Rectal smooth muscle tissue (tissue), 1 donor: Measurements from ENCODE around the gene TNS1.

Experiments used
- H3K27ac ChIP-seq: one replicate; pipeline ENCODE4 v1.7.0; 2013; ENCODE audit warnings: low read depth, low read length, inconsistent platforms
- H3K27me3 ChIP-seq: one replicate; pipeline ENCODE4 v1.7.0; 2013; ENCODE audit warnings: low read length; ENCODE audit not compliant: control insufficient read depth, insufficient read depth
- H3K36me3 ChIP-seq: one replicate; pipeline ENCODE4 v1.7.0; 2013; ENCODE audit warnings: low read length; ENCODE audit not compliant: control insufficient read depth, insufficient read depth
- H3K4me1 ChIP-seq: one replicate; pipeline ENCODE4 v1.7.0; 2013; ENCODE audit warnings: low read length; ENCODE audit not compliant: control insufficient read depth, insufficient read depth
- H3K4me3 ChIP-seq: one replicate; pipeline ENCODE4 v1.7.0; 2013; ENCODE audit warnings: low read length
- H3K9ac ChIP-seq: one replicate; pipeline ENCODE4 v1.7.0; 2013; ENCODE audit warnings: low read length

Gene TNS1

GRCh38 chr2:218009765-218010139 is 7.0 kb upstream of the TNS1 start:
- Histone ChIP-seq H3K36me3 (no peaks in the 10 kb centered on the region), H3K27ac (no peak overlapping the region), H3K9ac (no peak overlapping the region), H3K4me1 (no peaks in the 10 kb centered on the region), H3K4me3 (peak overlapping the region; percentile 63), H3K27me3 (peaks cover 14% of the 10 kb centered on the region)

- Histone ChIP-seq H3K27me3 (peaks cover 14% of the 10 kb centered on the region), H3K36me3 (no peaks in the 10 kb centered on the region), H3K4me3 (no peak overlapping the region), H3K9ac (no peak overlapping the region), H3K27ac (no peak overlapping the region), H3K4me1 (no peaks in the 10 kb centered on the region)
Measured at GRCh38 chr2:218009231-218009630, 6.4 kb upstream of the TNS1 start.

- H3K27ac ChIP-seq: no peak overlapping the region
- H3K4me1 ChIP-seq: no peaks in the 10 kb centered on the region
- H3K27me3 ChIP-seq: peaks cover 14% of the 10 kb centered on the region
- H3K4me3 ChIP-seq: no peak overlapping the region
- no peak overlapping the region for H3K9ac ChIP-seq
- no peaks in the 10 kb centered on the region for H3K36me3 ChIP-seq
Measured at GRCh38 chr2:218008060-218009040, 5.6 kb upstream of the TNS1 start.

- Histone ChIP-seq H3K9ac (no peak overlapping the region), H3K27me3 (peaks cover 16% of the 10 kb centered on the region), H3K4me1 (no peaks in the 10 kb centered on the region), H3K27ac (no peak overlapping the region), H3K4me3 (no peak overlapping the region), H3K36me3 (no peaks in the 10 kb centered on the region)
Measured at GRCh38 chr2:218006741-218007140, 3.9 kb upstream of the TNS1 start.

- H3K4me3 ChIP-seq: no peak overlapping the region
- H3K9ac ChIP-seq: no peak overlapping the region
- H3K4me1 ChIP-seq: no peaks in the 10 kb centered on the region
- no peaks in the 10 kb centered on the region for H3K36me3 ChIP-seq
- no peak overlapping the region for H3K27ac ChIP-seq
- H3K27me3 ChIP-seq: peaks cover 11% of the 10 kb centered on the region
Measured at GRCh38 chr2:218005486-218005885, 2.7 kb upstream of the TNS1 start.

GRCh38 chr2:218005028-218005427 is 2.2 kb upstream of the TNS1 start:
- no peak overlapping the region for H3K9ac ChIP-seq
- no peaks in the 10 kb centered on the region for H3K4me1 ChIP-seq
- no peak overlapping the region for H3K27ac ChIP-seq

GRCh38 chr2:218003981-218004419 is 1.2 kb upstream of the TNS1 start:
- no peak overlapping the region for H3K4me3 ChIP-seq
- peak overlapping the region; percentile 40 for H3K27ac ChIP-seq
- no peaks in the 10 kb centered on the region for H3K4me1 ChIP-seq
- H3K27me3 ChIP-seq: peaks cover 8% of the 10 kb centered on the region
- no peaks in the 10 kb centered on the region for H3K36me3 ChIP-seq
- H3K9ac ChIP-seq: no peak overlapping the region

More at GRCh38 chr2:218005028-218005427, 2.2 kb upstream of the TNS1 start:
- Histone ChIP-seq H3K27me3 (peaks cover 11% of the 10 kb centered on the region), H3K36me3 (no peaks in the 10 kb centered on the region), H3K4me3 (no peak overlapping the region)

- no peaks in the 10 kb centered on the region for H3K4me1 ChIP-seq
- no peak overlapping the region for H3K9ac ChIP-seq
- no peaks in the 10 kb centered on the region for H3K36me3 ChIP-seq
- peak overlapping the region; percentile 40 for H3K27ac ChIP-seq
- no peak overlapping the region for H3K4me3 ChIP-seq
- peaks cover 5% of the 10 kb centered on the region for H3K27me3 ChIP-seq
Measured at GRCh38 chr2:218003281-218003944, 618 bp upstream of the TNS1 start.

- peaks cover 2% of the 10 kb centered on the region for H3K27me3 ChIP-seq
- peak overlapping the region; percentile 16 for H3K27ac ChIP-seq
- no peaks in the 10 kb centered on the region for H3K4me1 ChIP-seq
- no peak overlapping the region for H3K9ac ChIP-seq
- peak overlapping the region; percentile 41 for H3K4me3 ChIP-seq
- H3K36me3 ChIP-seq: no peaks in the 10 kb centered on the region
Measured at GRCh38 chr2:218002143-218002844, 501 bp downstream of the TNS1 start.

- Histone ChIP-seq H3K27me3 (peaks cover 4% of the 10 kb centered on the region), H3K4me1 (peaks cover under 1% of the 10 kb centered on the region), H3K36me3 (no peaks in the 10 kb centered on the region), H3K9ac (no peak overlapping the region), H3K4me3 (peak overlapping the region; percentile 41), H3K27ac (peak overlapping the region; percentile 13)
Measured at GRCh38 chr2:218001629-218002028, 1.2 kb downstream of the TNS1 start.

- Histone ChIP-seq H3K36me3 (no peaks in the 10 kb centered on the region), H3K27ac (no peak overlapping the region), H3K4me3 (no peak overlapping the region), H3K27me3 (peaks cover 4% of the 10 kb centered on the region), H3K9ac (no peak overlapping the region), H3K4me1 (peaks cover 2% of the 10 kb centered on the region)
Measured at GRCh38 chr2:218000136-218000535, 2.7 kb downstream of the TNS1 start.

GRCh38 chr2:217999595-217999959 is 3.2 kb downstream of the TNS1 start:
- Histone ChIP-seq H3K27ac (no peak overlapping the region), H3K4me3 (no peak overlapping the region), H3K27me3 (peaks cover 4% of the 10 kb centered on the region), H3K36me3 (no peaks in the 10 kb centered on the region), H3K9ac (no peak overlapping the region), H3K4me1 (peaks cover 2% of the 10 kb centered on the region)
